Activated T-cell treated with anti-CD3 and anti-CD28 coated beads, Interleukin-2, amount 50 U/mL, for 24 hours (primary cell): Measurements from ENCODE around the gene KRT5.

ENCODE experiments used
- DNase-seq: peaks from one replicate; pipeline ENCODE4 v3.0.0-alpha.2; 2020
- H3K27ac Mint-ChIP-seq: 2 replicates; pipeline ENCODE4 v1.8.0; 2020; ENCODE audit warnings: mild to moderate bottlenecking, mixed read lengths
- H3K27me3 Mint-ChIP-seq: 2 replicates; pipeline ENCODE4 v1.8.0; 2020; ENCODE audit warnings: mixed read lengths
- H3K36me3 Mint-ChIP-seq: 2 replicates; pipeline ENCODE4 v1.8.0; 2020; ENCODE audit warnings: low read depth, mixed read lengths
- H3K4me1 Mint-ChIP-seq: 2 replicates; pipeline ENCODE4 v1.8.0; 2020; ENCODE audit warnings: low read depth, mixed read lengths
- H3K4me3 Mint-ChIP-seq: 2 replicates; pipeline ENCODE4 v1.8.0; 2020; ENCODE audit warnings: mild to moderate bottlenecking, moderate library complexity, mixed read lengths
- H3K9me3 Mint-ChIP-seq: 2 replicates; pipeline ENCODE4 v1.8.0; 2020; ENCODE audit warnings: mixed read lengths

Gene KRT5

DNA sequence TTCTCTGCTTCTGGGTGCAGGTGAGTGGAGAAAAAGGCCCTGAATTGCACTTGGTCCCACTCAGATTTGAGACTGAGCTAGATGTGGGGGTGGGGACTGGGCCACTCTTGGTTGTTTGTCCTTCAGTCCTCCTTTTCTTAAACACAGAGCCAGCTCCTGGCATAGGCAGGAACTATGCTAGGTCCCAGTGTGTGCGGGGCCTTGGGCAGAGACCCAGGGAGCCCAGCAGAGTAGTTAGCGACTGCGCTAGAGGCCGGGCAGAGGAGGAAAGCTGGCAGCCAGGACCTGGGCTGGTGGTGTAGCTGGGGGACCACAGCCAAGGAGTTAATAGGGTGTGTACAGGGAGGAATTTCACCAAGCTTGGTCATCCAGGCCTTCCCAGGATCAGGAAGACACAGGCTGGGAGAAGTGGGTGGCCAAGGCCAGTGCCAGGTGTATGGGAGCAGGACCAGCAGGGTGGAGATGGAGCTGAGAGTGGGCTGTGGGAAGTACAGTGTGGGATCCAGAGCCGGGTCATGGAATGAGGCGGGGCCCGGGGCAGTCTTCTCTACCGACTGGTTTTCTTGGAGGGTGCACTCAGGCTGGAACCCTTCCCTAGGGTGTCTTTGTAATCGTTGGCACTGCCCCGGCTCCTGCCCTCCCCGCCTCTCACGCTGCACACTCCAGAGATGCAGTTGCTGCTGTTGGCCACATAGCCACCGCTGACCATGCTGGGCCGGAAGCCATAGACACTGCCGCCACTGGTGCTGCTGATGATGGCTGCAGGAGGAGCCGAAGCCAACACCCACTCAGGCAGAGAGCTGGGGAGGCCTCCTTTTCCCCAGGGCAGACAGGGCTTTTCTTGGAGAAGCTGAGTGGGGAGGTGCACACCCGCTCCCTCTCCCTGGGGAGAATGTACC is 24.0 kb upstream of the KRT5 start:
- H3K36me3 Mint-ChIP-seq: no peaks in the 10 kb centered on the region
- H3K27ac Mint-ChIP-seq: no peak overlapping the region
- no peak overlapping the region for H3K4me3 Mint-ChIP-seq
- DNase-seq: no peak
- peaks cover 3% of the 10 kb centered on the region for H3K4me1 Mint-ChIP-seq
- no peaks in the 10 kb centered on the region for H3K27me3 Mint-ChIP-seq
- no peaks in the 10 kb centered on the region for H3K9me3 Mint-ChIP-seq

DNA sequence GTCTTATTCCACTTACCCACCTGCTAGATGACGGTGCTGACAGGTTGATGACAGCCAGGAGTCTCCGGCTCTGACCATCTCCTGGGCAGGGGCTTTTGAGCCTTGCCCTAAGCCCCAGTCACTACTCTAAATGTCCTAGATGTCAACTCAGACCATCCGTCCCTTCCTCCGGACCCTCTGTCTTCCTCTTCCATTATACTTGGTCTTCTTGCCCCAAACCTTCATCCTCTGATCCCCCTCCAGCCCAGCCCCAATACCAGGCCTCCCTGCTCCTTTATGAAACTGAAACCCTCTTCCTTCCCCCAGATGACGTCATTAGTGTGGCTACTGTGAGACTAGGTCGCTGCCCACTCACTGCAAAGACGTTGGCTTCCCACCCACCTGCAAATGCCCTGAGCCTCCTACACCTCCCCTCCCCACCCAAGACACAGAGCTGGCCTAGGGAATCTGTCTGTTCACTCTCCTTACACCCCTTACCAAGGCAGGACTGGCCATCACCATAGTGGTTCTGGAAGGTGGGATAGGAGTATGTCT is 22.7 kb upstream of the KRT5 start:
- DNase-seq: no peak
- Mint-ChIP-seq H3K27me3 (no peaks in the 10 kb centered on the region), H3K4me3 (no peak overlapping the region), H3K4me1 (peaks cover 3% of the 10 kb centered on the region), H3K9me3 (no peaks in the 10 kb centered on the region), H3K36me3 (no peaks in the 10 kb centered on the region), H3K27ac (no peak overlapping the region)

DNA sequence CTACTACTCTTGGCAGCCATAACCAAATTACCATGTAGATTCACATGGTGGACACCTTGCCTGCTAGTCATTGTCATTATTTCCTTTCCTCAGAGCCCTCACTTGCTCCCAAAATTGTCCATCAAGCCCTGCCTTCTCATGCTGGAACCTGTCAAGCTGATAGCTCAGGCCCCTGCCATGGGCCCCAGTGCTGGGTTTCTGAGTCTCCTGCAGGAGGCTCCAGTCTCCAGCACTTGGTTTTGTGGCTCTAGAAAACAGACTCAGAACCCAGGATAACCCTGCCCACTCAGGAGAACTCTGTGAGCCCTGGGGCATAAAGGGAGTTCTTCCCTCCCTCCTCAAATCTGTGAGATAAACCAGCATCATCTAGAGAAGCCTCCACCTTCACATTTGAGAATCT is 22.0 kb upstream of the KRT5 start:
- Mint-ChIP-seq H3K27ac (no peak overlapping the region), H3K27me3 (no peaks in the 10 kb centered on the region)
- DNase-seq: no peak

DNA sequence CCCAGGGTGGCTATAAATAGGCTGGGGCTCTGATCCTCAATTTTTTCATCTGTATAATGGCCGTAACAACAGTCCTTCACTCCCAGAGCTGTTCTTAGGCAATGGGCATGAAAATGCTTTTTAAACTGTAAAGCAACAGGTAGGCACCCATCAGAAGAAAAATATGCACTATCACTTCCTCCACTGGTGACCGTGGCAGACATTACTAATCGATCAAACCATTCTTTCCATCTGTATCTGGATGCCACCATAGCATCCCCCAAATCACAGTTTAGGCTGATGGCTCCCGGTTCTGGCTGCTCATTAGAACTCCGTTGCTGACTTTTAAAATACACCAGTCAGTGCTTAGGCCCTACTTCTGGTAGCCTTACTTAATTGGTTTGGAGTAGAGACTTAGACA is 21.5 kb upstream of the KRT5 start:
- Mint-ChIP-seq H3K4me3 (no peak overlapping the region), H3K27ac (no peak overlapping the region), H3K36me3 (no peaks in the 10 kb centered on the region), H3K4me1 (peaks cover 3% of the 10 kb centered on the region), H3K27me3 (peaks cover 3% of the 10 kb centered on the region), H3K9me3 (no peaks in the 10 kb centered on the region)
- DNase-seq: no peak

More for the DNA sequence above, 22.0 kb upstream of the KRT5 start:
- no peaks in the 10 kb centered on the region for H3K36me3 Mint-ChIP-seq
- peaks cover 3% of the 10 kb centered on the region for H3K4me1 Mint-ChIP-seq
- no peak overlapping the region for H3K4me3 Mint-ChIP-seq
- H3K9me3 Mint-ChIP-seq: no peaks in the 10 kb centered on the region

DNA sequence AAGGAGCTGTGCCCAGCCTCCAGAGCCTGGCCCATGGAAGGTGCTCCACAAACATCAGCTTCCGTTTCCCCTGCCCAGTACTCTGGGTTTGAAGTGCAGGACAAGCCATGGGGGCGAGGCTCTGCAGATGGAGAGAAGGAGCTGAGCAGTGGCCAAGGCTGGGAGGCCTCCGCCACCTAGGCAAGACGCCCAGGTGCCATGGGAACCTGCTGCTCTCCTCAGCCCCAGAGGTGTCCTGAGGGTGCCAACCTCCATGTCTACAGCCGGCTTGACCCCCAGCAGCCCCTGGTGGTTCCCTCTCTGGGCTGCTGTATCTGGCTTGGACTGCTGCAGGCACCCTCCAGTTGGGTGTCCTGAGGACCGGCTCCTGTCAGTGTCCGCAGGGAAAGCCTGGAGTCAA is 20.3 kb upstream of the KRT5 start:
- peaks cover 3% of the 10 kb centered on the region for H3K27me3 Mint-ChIP-seq
- H3K9me3 Mint-ChIP-seq: no peaks in the 10 kb centered on the region
- DNase-seq: no peak
- no peaks in the 10 kb centered on the region for H3K36me3 Mint-ChIP-seq
- peaks cover 3% of the 10 kb centered on the region for H3K4me1 Mint-ChIP-seq
- no peak overlapping the region for H3K27ac Mint-ChIP-seq
- H3K4me3 Mint-ChIP-seq: no peak overlapping the region

DNA sequence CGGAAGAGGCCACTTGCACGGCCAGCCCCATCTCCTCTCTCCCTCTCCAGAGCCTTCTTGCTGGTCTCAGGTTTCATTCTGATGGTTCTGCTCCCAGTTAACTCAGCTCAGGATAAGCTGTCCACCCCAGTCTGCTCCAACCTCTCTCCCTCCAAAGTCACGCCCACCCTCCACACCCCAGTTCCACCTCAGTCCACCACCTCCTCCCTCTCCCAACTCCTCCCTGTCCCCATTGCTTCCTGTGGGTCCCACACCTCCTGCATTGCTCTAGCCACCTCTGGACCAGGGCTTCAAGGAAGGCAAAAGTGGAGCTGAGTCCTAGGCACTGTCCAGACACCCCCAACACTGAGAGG is 19.6 kb upstream of the KRT5 start:
- no peak overlapping the region for H3K4me3 Mint-ChIP-seq
- peaks cover 3% of the 10 kb centered on the region for H3K4me1 Mint-ChIP-seq
- H3K36me3 Mint-ChIP-seq: no peaks in the 10 kb centered on the region
- no peak for DNase-seq
- no peaks in the 10 kb centered on the region for H3K9me3 Mint-ChIP-seq
- H3K27me3 Mint-ChIP-seq: peaks cover 3% of the 10 kb centered on the region
- H3K27ac Mint-ChIP-seq: no peak overlapping the region

- DNase-seq: no peak
- Mint-ChIP-seq H3K4me1 (peaks cover 3% of the 10 kb centered on the region), H3K27me3 (peaks cover 3% of the 10 kb centered on the region), H3K9me3 (no peaks in the 10 kb centered on the region), H3K36me3 (no peaks in the 10 kb centered on the region), H3K4me3 (no peak overlapping the region), H3K27ac (peak overlapping the region; percentile 45)
These were observed 19.1 kb upstream of the KRT5 start for GRCh38 chr12:52539083-52539820.

DNA sequence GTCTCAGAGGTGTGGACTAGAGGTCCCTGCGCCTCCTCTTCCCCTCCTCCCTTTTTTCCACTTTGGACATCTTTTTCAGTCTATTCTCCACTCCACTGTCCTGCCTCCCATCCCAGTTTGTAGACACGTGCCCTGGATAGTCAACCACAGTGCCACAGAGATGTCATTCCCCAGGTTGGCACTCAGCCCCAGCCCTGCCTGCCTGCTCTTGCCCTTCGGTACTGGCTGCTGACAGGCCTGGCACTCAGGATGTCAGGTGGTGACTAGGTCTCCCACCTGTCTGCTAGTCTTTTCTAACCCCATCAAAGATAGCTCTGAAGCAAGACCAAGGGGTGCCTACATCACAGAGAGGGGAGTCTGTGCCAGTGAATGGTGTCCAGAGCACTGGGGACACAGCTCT is 16.9 kb upstream of the KRT5 start:
- Mint-ChIP-seq H3K27ac (no peak overlapping the region), H3K27me3 (peaks cover 3% of the 10 kb centered on the region), H3K9me3 (no peaks in the 10 kb centered on the region), H3K4me1 (no peaks in the 10 kb centered on the region), H3K4me3 (no peak overlapping the region), H3K36me3 (no peaks in the 10 kb centered on the region)
- DNase-seq: no peak

DNA sequence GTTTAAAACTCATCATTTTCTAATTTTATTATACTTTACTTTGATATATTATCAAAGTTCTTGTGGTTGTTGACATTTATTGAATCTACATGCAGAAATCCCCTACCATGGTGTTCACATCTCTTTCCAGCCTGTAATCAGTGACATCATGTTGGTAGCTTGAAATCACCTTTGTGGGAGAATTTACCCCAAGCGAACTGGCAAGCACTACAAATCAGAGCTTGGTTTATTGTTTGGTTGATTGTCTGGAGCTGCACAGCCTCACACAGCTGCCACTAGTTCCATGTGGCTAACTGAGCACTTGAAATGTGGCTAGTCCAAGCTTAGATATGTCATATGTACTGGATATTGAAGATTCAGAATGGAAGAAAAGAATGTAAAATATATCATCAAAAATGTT is 15.4 kb upstream of the KRT5 start:
- Mint-ChIP-seq H3K4me3 (no peak overlapping the region), H3K27ac (no peak overlapping the region), H3K9me3 (no peaks in the 10 kb centered on the region), H3K4me1 (no peaks in the 10 kb centered on the region), H3K27me3 (peaks cover 3% of the 10 kb centered on the region), H3K36me3 (no peaks in the 10 kb centered on the region)
- no peak for DNase-seq

GRCh38 chr12:52534482-52534881 is 14.3 kb upstream of the KRT5 start:
- DNase-seq: no peak
- no peak overlapping the region for H3K27ac Mint-ChIP-seq
- H3K36me3 Mint-ChIP-seq: no peaks in the 10 kb centered on the region
- H3K27me3 Mint-ChIP-seq: peaks cover 3% of the 10 kb centered on the region
- H3K4me3 Mint-ChIP-seq: no peak overlapping the region
- H3K9me3 Mint-ChIP-seq: no peaks in the 10 kb centered on the region
- H3K4me1 Mint-ChIP-seq: no peaks in the 10 kb centered on the region

GRCh38 chr12:52533686-52534470 is 13.7 kb upstream of the KRT5 start:
- no peaks in the 10 kb centered on the region for H3K36me3 Mint-ChIP-seq
- peaks cover 3% of the 10 kb centered on the region for H3K27me3 Mint-ChIP-seq
- H3K4me3 Mint-ChIP-seq: no peak overlapping the region
- DNase-seq: no peak
- H3K9me3 Mint-ChIP-seq: no peaks in the 10 kb centered on the region
- no peaks in the 10 kb centered on the region for H3K4me1 Mint-ChIP-seq
- no peak overlapping the region for H3K27ac Mint-ChIP-seq

GRCh38 chr12:52532636-52533035 is 12.4 kb upstream of the KRT5 start:
- H3K4me3 Mint-ChIP-seq: no peak overlapping the region
- no peaks in the 10 kb centered on the region for H3K9me3 Mint-ChIP-seq
- peaks cover 3% of the 10 kb centered on the region for H3K27me3 Mint-ChIP-seq
- H3K36me3 Mint-ChIP-seq: no peaks in the 10 kb centered on the region
- H3K27ac Mint-ChIP-seq: no peak overlapping the region
- H3K4me1 Mint-ChIP-seq: no peaks in the 10 kb centered on the region
- DNase-seq: no peak

DNA sequence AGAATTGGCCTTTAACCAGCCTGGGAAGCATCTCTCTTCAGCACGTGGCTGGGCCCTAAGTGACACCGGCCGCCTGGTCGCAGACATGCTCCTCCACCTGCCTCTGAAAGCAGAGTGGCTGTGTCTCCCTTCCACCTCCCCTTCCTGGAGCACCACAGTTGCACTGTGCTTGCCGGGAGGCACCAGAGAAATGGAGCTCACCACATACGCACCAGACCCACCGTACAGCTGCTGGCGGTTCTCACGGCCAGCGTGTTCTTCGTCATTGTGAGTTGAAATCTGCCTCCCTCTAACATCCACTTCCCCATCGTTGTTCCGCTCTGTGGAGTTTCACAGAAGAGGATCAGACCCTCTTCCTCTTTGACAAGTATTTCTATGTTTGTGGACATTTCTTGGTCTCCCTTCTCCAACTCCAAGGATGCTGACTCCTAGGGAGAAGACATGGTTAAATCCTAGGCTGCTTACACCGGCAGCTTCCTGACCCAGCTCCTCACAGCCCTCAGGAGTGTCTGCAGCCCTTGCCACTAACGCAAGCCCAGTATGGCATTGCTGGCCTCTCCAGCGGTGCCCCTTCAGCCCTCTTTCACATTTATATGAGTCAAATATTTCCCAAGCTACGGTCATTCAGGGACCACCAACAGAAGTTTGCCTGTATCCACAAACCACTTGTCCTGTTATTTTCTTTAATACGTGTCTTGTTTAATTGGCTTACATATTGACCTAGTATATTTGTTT is 11.5 kb upstream of the KRT5 start:
- no peak for DNase-seq
- Mint-ChIP-seq H3K36me3 (no peaks in the 10 kb centered on the region), H3K27ac (no peak overlapping the region), H3K4me1 (no peaks in the 10 kb centered on the region), H3K27me3 (no peaks in the 10 kb centered on the region), H3K4me3 (no peak overlapping the region), H3K9me3 (no peaks in the 10 kb centered on the region)

DNA sequence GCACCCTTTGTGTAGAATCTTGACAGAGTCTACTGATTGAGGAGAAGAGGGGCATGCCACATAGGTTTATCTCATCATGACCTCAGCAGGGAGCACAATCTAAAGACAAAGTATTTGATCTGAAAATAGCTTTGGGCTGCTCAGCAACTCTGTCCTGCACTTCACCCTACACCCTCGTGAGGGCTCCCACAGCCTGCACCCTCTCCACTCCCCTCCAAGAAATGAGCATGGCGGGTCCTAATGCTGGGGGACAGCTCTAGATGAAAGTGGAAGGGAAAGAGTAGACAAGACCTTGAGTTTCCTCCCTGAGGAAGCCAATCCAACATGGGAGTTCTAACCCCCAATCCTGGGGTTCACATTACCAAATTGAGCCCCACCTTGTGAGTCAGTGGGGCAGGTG is 10.7 kb upstream of the KRT5 start:
- no peaks in the 10 kb centered on the region for H3K9me3 Mint-ChIP-seq
- no peak overlapping the region for H3K4me3 Mint-ChIP-seq

More for the DNA sequence above, 10.7 kb upstream of the KRT5 start:
- no peaks in the 10 kb centered on the region for H3K27me3 Mint-ChIP-seq
- no peak for DNase-seq
- H3K27ac Mint-ChIP-seq: no peak overlapping the region
- no peaks in the 10 kb centered on the region for H3K36me3 Mint-ChIP-seq
- H3K4me1 Mint-ChIP-seq: no peaks in the 10 kb centered on the region
